IMR-90 (cell line): ENCODE measurements around the gene TMUB2. TPM values are rescaled to one million over a fixed set of nuclear protein-coding genes. Genes with fewer than 3 reads are reported as not detected.
A peak's percentile ranks its signal among the peaks of the same experiment; 100 is the strongest.

Experiments
- ATAC-seq: fragments of 200-7000 bp; cut with Tn5 transposase; 2 replicates; pipeline ENCODE4 v1.9.1; 2020; ENCODE audit warnings: low read depth, mild to moderate bottlenecking, moderate library complexity
- BruUV-seq: library from RNA; stranded (reverse); fragments of 400-500 nt; replicated peaks from 2 replicates; lab custom pipeline; 2021; lab: Mats Ljungman, UMichigan
- CTCF ChIA-PET: fragments of 300-600 bp; formaldehyde crosslinking; extraction: SDS; loops from one replicate; lab custom pipeline; 2021; ENCODE audit warnings: antibody characterized with exemption; lab: Yijun Ruan, JAX
- POLR2A ChIA-PET: fragments of 300-600 bp; sonication (Branson Sonifier 250); formaldehyde crosslinking; loops from one replicate; lab custom pipeline; 2022; ENCODE audit warnings: antibody characterized with exemption; ENCODE audit not compliant: unreplicated experiment; lab: Charles Lee
- DNase-seq: peaks from one replicate; pipeline ENCODE4 v3.0.0; 2013
- H2AFZ ChIP-seq: replicated peaks from 2 replicates; pipeline ENCODE3; 2013; ENCODE audit warnings: low read length, mild to moderate bottlenecking; ENCODE audit not compliant: poor library complexity
- H2AK5ac ChIP-seq: 2 replicates; pipeline ENCODE4 v1.6.1; 2013; ENCODE audit warnings: low read depth, low read length, inconsistent platforms
- H2AK9ac ChIP-seq: replicated peaks from 2 replicates; pipeline ENCODE3; 2013; ENCODE audit warnings: mild to moderate bottlenecking, low read depth, low read length, moderate library complexity; ENCODE audit not compliant: poor library complexity
- H2BK120ac ChIP-seq: 2 replicates; pipeline ENCODE4 v1.6.1; 2013; ENCODE audit warnings: low read depth, low read length, inconsistent platforms
- H2BK15ac ChIP-seq: 3 replicates; pipeline ENCODE4 v1.6.1; 2013; ENCODE audit warnings: low read depth, low read length, inconsistent platforms
- H2BK20ac ChIP-seq: 2 replicates; pipeline ENCODE4 v1.6.1; 2013; ENCODE audit warnings: low read depth, mild to moderate bottlenecking, inconsistent platforms, low read length, moderate library complexity
- H2BK5ac ChIP-seq: 2 replicates; pipeline ENCODE4 v1.6.1; 2013; ENCODE audit warnings: mild to moderate bottlenecking, low read depth, low read length, inconsistent platforms; ENCODE audit not compliant: poor library complexity, severe bottlenecking
- H3K14ac ChIP-seq: replicated peaks from 2 replicates; pipeline ENCODE4 v1.6.1; 2013; ENCODE audit warnings: low read depth, low read length, inconsistent platforms
- H3K18ac ChIP-seq: 2 replicates; pipeline ENCODE4 v1.6.1; 2013; ENCODE audit warnings: low read depth, low read length, control low read depth
- H3K23ac ChIP-seq: 2 replicates; pipeline ENCODE4 v1.6.1; 2013; ENCODE audit warnings: low read depth, low read length, inconsistent platforms
- H3K27ac ChIP-seq: 2 replicates; pipeline ENCODE4 v1.5.1; 2013; ENCODE audit warnings: mild to moderate bottlenecking, control low read depth, low read length; ENCODE audit not compliant: insufficient read depth
- H3K27me3 ChIP-seq: 2 replicates; pipeline ENCODE4 v1.6.1; 2013; ENCODE audit warnings: low read length; ENCODE audit not compliant: control insufficient read depth, insufficient read depth
- H3K36me3 ChIP-seq: 2 replicates; pipeline ENCODE4 v1.6.1; 2013; ENCODE audit warnings: low read length, mixed read lengths; ENCODE audit not compliant: control insufficient read depth, insufficient read depth
- H3K4ac ChIP-seq: 2 replicates; pipeline ENCODE4 v1.6.1; 2013; ENCODE audit warnings: low read depth, low read length, inconsistent platforms
- H3K4me1 ChIP-seq: 2 replicates; pipeline ENCODE4 v1.6.1; 2013; ENCODE audit warnings: low read length, mixed read lengths; ENCODE audit not compliant: control insufficient read depth, insufficient read depth
- H3K4me2 ChIP-seq: 2 replicates; pipeline ENCODE4 v1.6.1; 2013; ENCODE audit warnings: low read depth, mild to moderate bottlenecking, control low read depth, low read length, moderate library complexity
- H3K4me3 ChIP-seq: 2 replicates; pipeline ENCODE4 v1.5.1; 2013; ENCODE audit warnings: low read depth, mild to moderate bottlenecking, control low read depth, low read length, moderate library complexity; ENCODE audit not compliant: insufficient read depth
- H3K56ac ChIP-seq: 2 replicates; pipeline ENCODE4 v1.6.1; 2013; ENCODE audit warnings: low read length, inconsistent platforms; ENCODE audit not compliant: insufficient read depth; ENCODE audit errors: extremely low read depth
- H3K79me1 ChIP-seq, 2 experiments: 2 replicates each; pipeline ENCODE4 v1.6.1; 2013; ENCODE audit warnings: low read length in 2 of 2, inconsistent platforms in 1 of 2, low read depth in 1 of 2
- H3K9ac ChIP-seq: 2 replicates; pipeline ENCODE4 v1.6.1; 2013; ENCODE audit warnings: low read depth, low read length, control low read depth
- H3K9me1 ChIP-seq: 2 replicates; pipeline ENCODE4 v1.6.1; 2013; ENCODE audit warnings: low read length, inconsistent platforms; ENCODE audit not compliant: insufficient read depth
- H3K9me3 ChIP-seq: 2 replicates; pipeline ENCODE4 v1.6.1; 2013; ENCODE audit warnings: low read length; ENCODE audit not compliant: control insufficient read depth, insufficient read depth
- H4K20me1 ChIP-seq: 2 replicates; pipeline ENCODE4 v1.6.1; 2013; ENCODE audit warnings: low read length, inconsistent platforms; ENCODE audit not compliant: insufficient read depth
- H4K5ac ChIP-seq: 2 replicates; pipeline ENCODE4 v1.6.1; 2013; ENCODE audit warnings: mild to moderate bottlenecking, low read depth, low read length, control low read depth
- H4K8ac ChIP-seq, 2 experiments: 2 replicates each; pipeline ENCODE4 v1.6.1; 2013; ENCODE audit warnings: low read depth in 2 of 2, low read length in 2 of 2, control low read depth in 1 of 2, inconsistent platforms in 1 of 2
- H4K91ac ChIP-seq: 2 replicates; pipeline ENCODE4 v1.6.1; 2013; ENCODE audit warnings: low read depth, low read length, inconsistent platforms; ENCODE audit not compliant: insufficient read depth
- BHLHE40 ChIP-seq: fragments of 150-350 bp; IDR thresholded peaks from 2 replicates; pipeline ENCODE4 v1.6.1; 2016; ENCODE audit warnings: mild to moderate bottlenecking, low read depth, low read length
- CEBPB ChIP-seq: IDR thresholded peaks from 2 replicates; pipeline ENCODE4 v1.6.1; 2012; ENCODE audit warnings: low read depth, low read length, improper control_type of control experiment
- CHD1 ChIP-seq: IDR thresholded peaks from 2 replicates; pipeline ENCODE4 v1.6.1; 2012; ENCODE audit warnings: low read depth, low read length, improper control_type of control experiment
- FOS ChIP-seq: fragments of 150-350 bp; IDR thresholded peaks from 2 replicates; pipeline ENCODE4 v1.6.1; 2016; ENCODE audit warnings: low read depth, low read length
- MAZ ChIP-seq: IDR thresholded peaks from 2 replicates; pipeline ENCODE4 v1.6.1; 2012; ENCODE audit warnings: low read depth, mild to moderate bottlenecking, low read length, improper control_type of control experiment, moderate library complexity, borderline replicate concordance
- MXI1 ChIP-seq: IDR thresholded peaks from 2 replicates; pipeline ENCODE4 v1.6.1; 2012; ENCODE audit warnings: low read depth, mild to moderate bottlenecking, low read length, moderate library complexity, borderline replicate concordance
- NFE2L2 ChIP-seq: fragments of 150-350 bp; IDR thresholded peaks from 2 replicates; pipeline ENCODE4 v1.6.1; 2016; ENCODE audit warnings: low read depth, mild to moderate bottlenecking, low read length
- POLR2A ChIP-seq: IDR thresholded peaks from 2 replicates; pipeline ENCODE4 v1.6.1; 2012; ENCODE audit warnings: mild to moderate bottlenecking, low read depth, low read length
- RAD21 ChIP-seq: IDR thresholded peaks from 2 replicates; pipeline ENCODE4 v1.6.1; 2012; ENCODE audit warnings: low read length, improper control_type of control experiment
- RCOR1 ChIP-seq: IDR thresholded peaks from 2 replicates; pipeline ENCODE4 v1.6.1; 2012; ENCODE audit warnings: mild to moderate bottlenecking, low read length, improper control_type of control experiment; ENCODE audit not compliant: insufficient replicate concordance
- SMC3 ChIP-seq: fragments of 150-350 bp; IDR thresholded peaks from 2 replicates; pipeline ENCODE4 v1.6.1; 2016; ENCODE audit warnings: low read depth, mild to moderate bottlenecking, antibody characterized with exemption, low read length, moderate library complexity
- WGBS, 2 experiments: methylation state at CpG; one replicate each; pipeline versions ENCODE4 v1.1.5 to v1.1.7; 2013; ENCODE audit warnings: missing lambda C conversion rate in 2 of 2; ENCODE audit not compliant: insufficient read length in 1 of 2; ENCODE audit errors: extremely low coverage in 2 of 2; 5-methylcytosine and 5-hydroxymethylcytosine counted together
- dilution Hi-C: fragments of 300-500 bp; cut with HindIII; formaldehyde crosslinking; loops from one replicate; pipeline ENCODE4 v1.14.3; 2018; ENCODE audit warnings: low sequenced_read_pairs; ENCODE audit not compliant: unreplicated experiment
- in situ Hi-C: fragments of 300-500 bp; cut with MboI; formaldehyde crosslinking; loops from 3 replicates; pipeline ENCODE4 v1.14.3; 2019; ENCODE audit warnings: low sequenced_read_pairs, inconsistent platforms, mixed read lengths
- intact Hi-C: fragments of 100-400 bp; cut with micrococcal nuclease; formaldehyde crosslinking; loops from 2 replicates; pipeline ENCODE4 v1.10.0; 2022
- polyA plus RNA-seq, 3 experiments: library from polyadenylated mRNA; depleted of rRNA; stranded (reverse); fragments of >200 nt; gene quantifications; 2 replicates each; pipeline ENCODE4 v1.2.3, GENCODE V29; 2012; ENCODE audit warnings: low replicate concordance in 1 of 3
- total RNA-seq: library from RNA; depleted of rRNA; stranded (reverse); fragments of >200 nt; gene quantifications from 2 replicates; pipeline ENCODE4 v1.2.3, GENCODE V29; 2012
- TF ChIP-seq, protein P1 (sequence below): fragments of 150-350 bp; IDR thresholded peaks from 2 replicates; pipeline ENCODE4 v1.6.1; 2017; ENCODE audit warnings: mild to moderate bottlenecking, antibody characterized with exemption, low read length, low read depth
- TF ChIP-seq, protein P2 (sequence below): fragments of 150-350 bp; IDR thresholded peaks from 2 replicates; pipeline ENCODE4 v1.6.1; 2016; ENCODE audit warnings: low read depth, mild to moderate bottlenecking, low read length, moderate library complexity, borderline replicate concordance

The TMUB2 gene
- total and polyA plus RNA-seq, 2 of the 4 experiments (the other 2 are of a cell fraction) = 16.5 to 42.5 TPM

DNA sequence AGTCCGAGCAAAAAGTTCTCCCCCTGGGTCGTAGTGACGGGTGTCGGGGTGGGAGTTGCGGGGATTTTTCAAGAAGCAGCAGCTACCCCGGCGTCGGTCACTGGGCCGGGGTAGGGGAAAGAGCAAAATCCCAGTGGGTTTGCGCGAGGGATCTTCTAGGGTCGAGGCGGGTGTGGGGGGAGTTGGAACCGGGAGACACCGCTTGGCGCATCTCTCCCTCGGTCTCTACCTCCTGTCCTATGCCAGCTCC is 35.0 kb downstream of the TMUB2 start:
- in situ Hi-C loops = loop anchor here (5.0 to 25.0 kb wide), 3 partner anchors 106 to 416 kb away; partner anchors contain the start of gene GPATCH8

More for the DNA sequence above, 35.0 kb downstream of the TMUB2 start:
- no peaks in the 10 kb centered on the region for H3K27me3 ChIP-seq
- H2AK5ac ChIP-seq = no peak overlapping the region
- ATAC-seq (no peak), DNase-seq (no peak)
- peaks cover 15% of the 10 kb centered on the region for H3K4me1 ChIP-seq
- dilution Hi-C loops (no loop called here), intact Hi-C loops (loop anchor here (1.0 to 5.0 kb wide), 3 partner anchors 86 to 416 kb away; partner anchors contain the start of genes RUNDC3A and SLC25A39)
- peak overlapping the region in 1 of 2 experiments; percentile 69; a peak in 2 of 4 replicates for H4K8ac ChIP-seq
- peaks cover 11 to 38% of the 10 kb centered on the region in 2 experiments for H3K79me1 ChIP-seq
- peak overlapping the region; percentile 94; the same call in 1 of the 2 replicates for H3K4ac ChIP-seq
- H3K36me3 ChIP-seq = peaks cover 2% of the 10 kb centered on the region
- H3K27ac ChIP-seq = peak overlapping the region; percentile 85
- H2BK120ac ChIP-seq = no peak overlapping the region
- H2AFZ ChIP-seq = peak overlapping the region; percentile 93
- H3K56ac ChIP-seq = peak overlapping the region; percentile 58; the same call in 1 of the 2 replicates
- H4K20me1 ChIP-seq = peaks cover 15% of the 10 kb centered on the region
- H3K14ac ChIP-seq = peak overlapping the region; percentile 95; the same call in 1 of the 2 replicates
- TF ChIP-seq FOS (no peak), MAZ (no peak), BHLHE40 (no peak), CHD1 (no peak), POLR2A (no peak), MXI1 (no peak), CEBPB (no peak), RCOR1 (no peak), SMC3 (no peak), RAD21 (no peak), NFE2L2 (no peak)
- TF ChIP-seq, protein P1, sequence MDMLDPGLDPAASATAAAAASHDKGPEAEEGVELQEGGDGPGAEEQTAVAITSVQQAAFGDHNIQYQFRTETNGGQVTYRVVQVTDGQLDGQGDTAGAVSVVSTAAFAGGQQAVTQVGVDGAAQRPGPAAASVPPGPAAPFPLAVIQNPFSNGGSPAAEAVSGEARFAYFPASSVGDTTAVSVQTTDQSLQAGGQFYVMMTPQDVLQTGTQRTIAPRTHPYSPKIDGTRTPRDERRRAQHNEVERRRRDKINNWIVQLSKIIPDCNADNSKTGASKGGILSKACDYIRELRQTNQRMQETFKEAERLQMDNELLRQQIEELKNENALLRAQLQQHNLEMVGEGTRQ = no peak
- TF ChIP-seq, protein P2, sequence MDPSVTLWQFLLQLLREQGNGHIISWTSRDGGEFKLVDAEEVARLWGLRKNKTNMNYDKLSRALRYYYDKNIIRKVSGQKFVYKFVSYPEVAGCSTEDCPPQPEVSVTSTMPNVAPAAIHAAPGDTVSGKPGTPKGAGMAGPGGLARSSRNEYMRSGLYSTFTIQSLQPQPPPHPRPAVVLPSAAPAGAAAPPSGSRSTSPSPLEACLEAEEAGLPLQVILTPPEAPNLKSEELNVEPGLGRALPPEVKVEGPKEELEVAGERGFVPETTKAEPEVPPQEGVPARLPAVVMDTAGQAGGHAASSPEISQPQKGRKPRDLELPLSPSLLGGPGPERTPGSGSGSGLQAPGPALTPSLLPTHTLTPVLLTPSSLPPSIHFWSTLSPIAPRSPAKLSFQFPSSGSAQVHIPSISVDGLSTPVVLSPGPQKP = no peak
- BruUV-seq = no TSS peak
- POLR2A ChIA-PET = interaction anchor here (0.6 to 1.5 kb wide), 6 partner anchors 8 to 839 kb away, joined by 3 to 11 read pairs (median 6); no protein-coding TSS in a partner anchor
- CTCF ChIA-PET = interaction anchor here (0.8 to 1.4 kb wide), 4 partner anchors 12 to 137 kb away, joined by 3 to 5 read pairs (median 4); no protein-coding TSS in a partner anchor
- H3K9me3 ChIP-seq = no peaks in the 10 kb centered on the region
- H3K23ac ChIP-seq = peak overlapping the region; percentile 98
- no peak overlapping the region for H4K91ac ChIP-seq
- H4K5ac ChIP-seq = no peak overlapping the region
- peak overlapping the region; percentile 79 for H3K9ac ChIP-seq
- no peak overlapping the region for H2BK20ac ChIP-seq
- H3K4me3 ChIP-seq = peak overlapping the region; percentile 93
- no peak overlapping the region for H3K18ac ChIP-seq
- WGBS, 2 experiments = no CpG with 5 or more reads among the region's 17 CpGs
- H3K9me1 ChIP-seq = peaks cover 11% of the 10 kb centered on the region
- no peak overlapping the region for H2BK15ac ChIP-seq
- H3K4me2 ChIP-seq = peak overlapping the region; percentile 97
- H2BK5ac ChIP-seq = peak overlapping the region; percentile 61
- peak overlapping the region; percentile 88 for H2AK9ac ChIP-seq
